OCI-LY7 (cell line): ENCODE results near the gene FAM229A. TPM values are rescaled to one million over a fixed set of nuclear protein-coding genes. Genes with fewer than 3 reads are reported as not detected.
A peak's percentile ranks its signal among the peaks of the same experiment; 100 is the strongest.

Experiments
- BruUV-seq: library from RNA; stranded (reverse); fragments of 400-500 nt; replicated peaks from 2 replicates; lab custom pipeline; 2021; lab: Mats Ljungman, UMichigan
- CTCF ChIA-PET: fragments of 300-600 bp; sonication (Branson Sonifier 250); formaldehyde crosslinking; loops from one replicate; lab custom pipeline; 2022; ENCODE audit warnings: antibody characterized with exemption; ENCODE audit not compliant: unreplicated experiment; lab: Charles Lee
- POLR2A ChIA-PET: fragments of 300-600 bp; sonication (Branson Sonifier 250); formaldehyde crosslinking; loops from one replicate; lab custom pipeline; 2022; ENCODE audit warnings: antibody characterized with exemption; lab: Charles Lee
- DNase-seq: peaks from one replicate; pipeline ENCODE4 v3.0.0-alpha.2; 2015; ENCODE audit warnings: low spot score
- H2AFZ ChIP-seq: fragments of 200-600 bp; sonication (generic), shearing (Covaris generic); 2 replicates; pipeline ENCODE4 v1.6.1; 2014; ENCODE audit warnings: mild to moderate bottlenecking, antibody characterized with exemption, low read length, moderate library complexity
- H3K27ac ChIP-seq: fragments of 200-600 bp; sonication (generic); 2 replicates; pipeline ENCODE4 v1.5.1; 2014; ENCODE audit warnings: mixed run types, low read depth, mild to moderate bottlenecking, moderate library complexity, low read length, inconsistent platforms; ENCODE audit not compliant: poor library complexity, severe bottlenecking
- H3K36me3 ChIP-seq: fragments of 200-600 bp; sonication (generic); 2 replicates; pipeline ENCODE4 v1.6.1; 2014; ENCODE audit warnings: mild to moderate bottlenecking, antibody characterized with exemption, low read length, moderate library complexity, mixed read lengths; ENCODE audit not compliant: insufficient read depth
- H3K4me1 ChIP-seq: fragments of 200-600 bp; sonication (generic); 2 replicates; pipeline ENCODE4 v1.5.1; 2014; ENCODE audit warnings: mild to moderate bottlenecking, low read length; ENCODE audit not compliant: insufficient read depth, poor library complexity, severe bottlenecking
- H3K4me2 ChIP-seq: fragments of 200-600 bp; sonication (generic); 2 replicates; pipeline ENCODE4 v1.6.1; 2014; ENCODE audit warnings: mild to moderate bottlenecking, low read length
- H3K4me3 ChIP-seq: fragments of 200-600 bp; sonication (generic); 2 replicates; pipeline ENCODE4 v1.5.1; 2014; ENCODE audit warnings: mild to moderate bottlenecking, low read depth, low read length; ENCODE audit not compliant: poor library complexity, severe bottlenecking
- H3K79me2 ChIP-seq: fragments of 200-600 bp; sonication (generic); 2 replicates; pipeline ENCODE4 v1.6.1; 2016; ENCODE audit warnings: low read depth, mild to moderate bottlenecking, low read length, moderate library complexity, mixed read lengths; ENCODE audit not compliant: insufficient read depth
- H3K9me2 ChIP-seq: fragments of 200-600 bp; sonication (generic); 2 replicates; pipeline ENCODE4 v1.6.1; 2016; ENCODE audit warnings: mild to moderate bottlenecking, low read length, mixed read lengths; ENCODE audit not compliant: insufficient read depth
- H3K9me3 ChIP-seq: fragments of 200-600 bp; sonication (generic); 2 replicates; pipeline ENCODE4 v1.6.1; 2014; ENCODE audit warnings: mild to moderate bottlenecking, mixed run types, low read length, mixed read lengths
- H4K20me1 ChIP-seq: fragments of 200-600 bp; sonication (generic); 2 replicates; pipeline ENCODE4 v1.6.1; 2014; ENCODE audit warnings: mild to moderate bottlenecking, antibody characterized with exemption, low read length, moderate library complexity, mixed read lengths; ENCODE audit not compliant: insufficient read depth
- EZH2phosphoT487 ChIP-seq: fragments of 200-600 bp; sonication (generic); IDR thresholded peaks from 2 replicates; pipeline ENCODE4 v1.6.1; 2018; ENCODE audit warnings: low read depth, borderline replicate concordance, mild to moderate bottlenecking, mixed run types, antibody characterized with exemption, low read length, moderate library complexity, mixed read lengths
- intact Hi-C: fragments of 100-400 bp; cut with micrococcal nuclease; formaldehyde crosslinking; loops from one replicate; pipeline ENCODE4 v1.10.0; 2022; ENCODE audit not compliant: unreplicated experiment
- total RNA-seq, 2 experiments: library from RNA; depleted of rRNA in 1 of 2; stranded (reverse); fragments of >200 nt in 1 of 2; shearing (Covaris generic) in 1 of 2; gene quantifications; 2 replicates each; pipeline ENCODE4 v1.2.3, GENCODE V29; 2014 to 2022
- TF ChIP-seq, protein P1 (sequence below): fragments of 200-600 bp; sonication (generic); conservative IDR thresholded peaks from 2 replicates; pipeline ENCODE4 v1.5.1; 2014; ENCODE audit warnings: mild to moderate bottlenecking, antibody characterized with exemption, low read length, moderate library complexity, mixed read lengths

Gene FAM229A
- total RNA-seq, 2 experiments from 2014 or later: 3.2 to 16.5 TPM

- Histone ChIP-seq H3K4me3 (peak overlapping the region; percentile 85), H3K79me2 (peaks cover 27% of the 10 kb centered on the region), H3K4me1 (peaks cover 50% of the 10 kb centered on the region), H3K9me3 (no peaks in the 10 kb centered on the region), H4K20me1 (peaks cover 10% of the 10 kb centered on the region), H3K36me3 (peaks cover 46% of the 10 kb centered on the region), H3K9me2 (no peaks in the 10 kb centered on the region), H3K27ac (peak overlapping the region; percentile 64), H2AFZ (no peak overlapping the region), H3K4me2 (peak overlapping the region; percentile 99)
- no peak for TF ChIP-seq EZH2phosphoT487
- TF ChIP-seq, protein P1, sequence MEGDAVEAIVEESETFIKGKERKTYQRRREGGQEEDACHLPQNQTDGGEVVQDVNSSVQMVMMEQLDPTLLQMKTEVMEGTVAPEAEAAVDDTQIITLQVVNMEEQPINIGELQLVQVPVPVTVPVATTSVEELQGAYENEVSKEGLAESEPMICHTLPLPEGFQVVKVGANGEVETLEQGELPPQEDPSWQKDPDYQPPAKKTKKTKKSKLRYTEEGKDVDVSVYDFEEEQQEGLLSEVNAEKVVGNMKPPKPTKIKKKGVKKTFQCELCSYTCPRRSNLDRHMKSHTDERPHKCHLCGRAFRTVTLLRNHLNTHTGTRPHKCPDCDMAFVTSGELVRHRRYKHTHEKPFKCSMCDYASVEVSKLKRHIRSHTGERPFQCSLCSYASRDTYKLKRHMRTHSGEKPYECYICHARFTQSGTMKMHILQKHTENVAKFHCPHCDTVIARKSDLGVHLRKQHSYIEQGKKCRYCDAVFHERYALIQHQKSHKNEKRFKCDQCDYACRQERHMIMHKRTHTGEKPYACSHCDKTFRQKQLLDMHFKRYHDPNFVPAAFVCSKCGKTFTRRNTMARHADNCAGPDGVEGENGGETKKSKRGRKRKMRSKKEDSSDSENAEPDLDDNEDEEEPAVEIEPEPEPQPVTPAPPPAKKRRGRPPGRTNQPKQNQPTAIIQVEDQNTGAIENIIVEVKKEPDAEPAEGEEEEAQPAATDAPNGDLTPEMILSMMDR: no peak
- intact Hi-C loops: loop anchor here (1.0 to 5.0 kb wide), 4 partner anchors 43 to 482 kb away; partner anchors contain the start of genes HDAC1, S100PBP and YARS1
- no TSS peak for BruUV-seq
- no peak for DNase-seq
- ChIA-PET CTCF (no interaction called here), POLR2A (interaction anchor here (0.5 to 1.6 kb wide), 8 partner anchors 13 to 550 kb away, joined by 3 to 8 read pairs (median 4); no protein-coding TSS in a partner anchor)
These were observed 26.8 kb downstream of the FAM229A start for GRCh38 chr1:32335535-32335789.

- Histone ChIP-seq H3K79me2 (peaks cover 27% of the 10 kb centered on the region), H2AFZ (no peak overlapping the region), H3K4me1 (peaks cover 50% of the 10 kb centered on the region), H3K9me3 (no peaks in the 10 kb centered on the region), H3K36me3 (peaks cover 50% of the 10 kb centered on the region), H3K27ac (peak overlapping the region; percentile 64), H3K4me2 (peak overlapping the region; percentile 99), H4K20me1 (peaks cover 10% of the 10 kb centered on the region), H3K9me2 (no peaks in the 10 kb centered on the region), H3K4me3 (peak overlapping the region; percentile 85)
- intact Hi-C loops: loop anchor here (1.0 to 5.0 kb wide), 4 partner anchors 43 to 482 kb away; partner anchors contain the start of genes HDAC1, S100PBP and YARS1
- BruUV-seq: no TSS peak
- ChIA-PET POLR2A (interaction anchor here (0.5 to 1.3 kb wide), 5 partner anchors 13 to 550 kb away, joined by 3 to 8 read pairs (median 3); no protein-coding TSS in a partner anchor), CTCF (no interaction called here)
- TF ChIP-seq, protein P1: peak; percentile 80
- TF ChIP-seq EZH2phosphoT487: no peak
- peak; percentile 80 for DNase-seq
These were observed 27.3 kb downstream of the FAM229A start for GRCh38 chr1:32334864-32335534.
